ENCODE measurements around the gene WDR5. TPM values are rescaled to one million over a fixed set of nuclear protein-coding genes. Genes with fewer than 3 reads are reported as not detected.

Gene WDR5
- total RNA-seq, 4 donors from 2014 or later: 16.4 to 32.7 (median 24.5) TPM

DNA sequence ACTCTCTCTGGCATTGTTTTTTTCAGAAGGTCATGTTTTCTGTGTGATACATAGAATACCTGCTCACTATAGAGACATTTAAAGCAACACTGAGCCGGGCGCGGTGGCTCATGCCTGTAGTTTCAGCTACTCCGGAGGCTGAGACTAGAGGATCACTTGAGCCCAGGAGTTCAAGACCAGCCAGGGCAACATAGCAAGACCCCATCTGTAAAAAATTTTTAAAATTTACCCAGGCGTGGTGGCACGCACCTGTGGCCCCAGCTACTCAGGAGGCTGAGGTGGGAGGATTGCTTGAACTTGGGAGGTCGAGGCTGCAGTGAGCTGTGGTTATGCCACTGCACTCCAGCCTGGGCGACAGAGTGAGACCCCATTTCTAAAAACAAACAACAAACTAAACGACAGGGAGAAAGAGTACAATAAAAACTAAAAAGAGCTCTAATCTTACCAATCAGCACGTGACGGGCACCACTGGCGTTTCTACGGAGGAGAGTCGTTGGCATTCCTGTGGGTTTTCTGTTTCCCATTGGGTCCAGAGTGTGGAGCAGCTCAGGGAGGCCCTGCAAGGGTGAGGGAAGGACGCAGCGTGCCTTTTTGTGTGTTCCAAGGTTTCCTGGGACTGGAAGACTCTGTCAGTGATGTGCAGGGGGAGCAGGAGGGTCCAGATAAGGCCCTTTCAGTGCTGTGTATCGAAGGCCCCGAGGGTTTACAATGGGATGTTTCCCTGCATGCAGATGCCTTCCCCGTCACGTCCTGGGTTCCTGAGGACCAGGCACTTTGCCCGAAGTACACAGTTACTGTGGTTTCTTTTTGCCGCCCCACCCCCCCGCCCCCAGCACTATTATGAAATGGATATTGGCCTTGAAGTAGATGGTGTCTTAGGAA lies 35.7 kb downstream of the WDR5 start:
- Histone ChIP-seq H3K9me3 (peaks cover 0 to 6% (median 0%) of the 10 kb centered on the region in 4 donors), H3K4me1 (peaks cover 0 to 30% (median 24%) of the 10 kb centered on the region in 4 donors), H3K27ac (peak overlapping the region; percentile 35 to 81 (median 66)), H3K4me3 (no peak overlapping the region), H3K27me3 (peaks cover 0 to 14% of the 10 kb centered on the region in 2 donors), H3K36me3 (peaks cover 0 to 3% (median 0%) of the 10 kb centered on the region in 3 donors)
- peak in 1 of 2 donors; percentile 11 for TF ChIP-seq EP300 (IDR thresholded peaks at IDR 0.05)
- TF ChIP-seq, protein P1, sequence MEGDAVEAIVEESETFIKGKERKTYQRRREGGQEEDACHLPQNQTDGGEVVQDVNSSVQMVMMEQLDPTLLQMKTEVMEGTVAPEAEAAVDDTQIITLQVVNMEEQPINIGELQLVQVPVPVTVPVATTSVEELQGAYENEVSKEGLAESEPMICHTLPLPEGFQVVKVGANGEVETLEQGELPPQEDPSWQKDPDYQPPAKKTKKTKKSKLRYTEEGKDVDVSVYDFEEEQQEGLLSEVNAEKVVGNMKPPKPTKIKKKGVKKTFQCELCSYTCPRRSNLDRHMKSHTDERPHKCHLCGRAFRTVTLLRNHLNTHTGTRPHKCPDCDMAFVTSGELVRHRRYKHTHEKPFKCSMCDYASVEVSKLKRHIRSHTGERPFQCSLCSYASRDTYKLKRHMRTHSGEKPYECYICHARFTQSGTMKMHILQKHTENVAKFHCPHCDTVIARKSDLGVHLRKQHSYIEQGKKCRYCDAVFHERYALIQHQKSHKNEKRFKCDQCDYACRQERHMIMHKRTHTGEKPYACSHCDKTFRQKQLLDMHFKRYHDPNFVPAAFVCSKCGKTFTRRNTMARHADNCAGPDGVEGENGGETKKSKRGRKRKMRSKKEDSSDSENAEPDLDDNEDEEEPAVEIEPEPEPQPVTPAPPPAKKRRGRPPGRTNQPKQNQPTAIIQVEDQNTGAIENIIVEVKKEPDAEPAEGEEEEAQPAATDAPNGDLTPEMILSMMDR (IDR thresholded peaks at IDR 0.05): no peak
- peak; percentile 55 to 61 for DNase-seq (ENCODE audit: low spot score in 2 of 2)
- 64 to 68% methylated on average over 23 of the region's 23 CpGs for WGBS, 2 donors

DNA sequence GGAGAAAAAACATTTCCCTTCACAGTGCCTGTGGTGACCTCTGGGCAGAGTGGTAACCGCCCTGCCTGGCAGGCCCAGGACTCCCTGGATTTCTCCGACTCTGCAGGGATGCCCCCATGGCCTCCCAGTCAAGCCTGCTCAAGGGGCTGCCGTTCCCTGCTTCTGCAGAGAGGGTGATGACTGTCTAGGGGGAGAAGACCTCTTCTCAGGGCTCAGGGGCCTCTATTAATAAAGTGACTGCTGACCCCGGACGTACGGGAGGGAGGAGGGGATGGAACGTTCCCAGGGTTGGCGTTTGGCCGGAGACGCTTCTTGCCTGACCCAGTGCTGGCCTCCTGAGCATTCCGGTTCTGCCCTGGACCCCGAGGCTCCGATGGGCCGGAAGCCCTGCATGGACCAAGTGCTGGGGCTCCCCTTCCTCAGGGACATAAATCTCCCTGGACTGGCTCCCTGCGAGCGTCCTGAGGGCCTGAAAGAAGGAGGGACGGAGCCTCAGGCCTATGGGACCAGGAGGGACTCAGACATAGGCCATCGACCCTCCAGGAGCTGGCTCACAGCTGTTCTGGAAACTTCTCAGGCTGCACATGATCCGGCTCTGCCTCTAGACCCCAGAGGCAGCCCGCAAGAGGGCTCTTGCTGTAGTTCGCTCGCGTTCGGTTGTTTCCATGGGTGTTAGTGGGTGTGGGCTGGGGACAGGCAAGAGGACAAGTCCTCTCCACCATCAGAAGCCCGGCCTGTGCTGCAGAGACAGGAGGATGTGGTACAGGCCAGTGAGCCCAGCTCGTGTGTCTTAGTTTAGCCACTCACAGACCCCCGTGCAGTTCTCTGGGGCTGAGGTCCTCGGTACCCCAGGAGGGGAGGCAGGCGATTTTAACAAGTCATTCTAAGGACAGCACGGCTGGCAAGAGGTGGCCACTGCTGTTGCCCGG lies 36.6 kb downstream of the WDR5 start:
- Histone ChIP-seq H3K9me3 (peaks cover 0 to 6% (median 0%) of the 10 kb centered on the region in 4 donors), H3K27ac (peak overlapping the region; percentile 15 to 81 (median 66)), H3K36me3 (peaks cover 0 to 3% (median 0%) of the 10 kb centered on the region in 3 donors), H3K27me3 (peaks cover 0 to 14% of the 10 kb centered on the region in 2 donors), H3K4me3 (no peak overlapping the region), H3K4me1 (peaks cover 0 to 30% (median 24%) of the 10 kb centered on the region in 4 donors)
- 64 to 77% methylated on average over 28 to 31 of the region's 31 CpGs for WGBS, 2 donors
- DNase-seq (ENCODE audit: low spot score in 2 of 2): no peak
- TF ChIP-seq POLR2A (IDR thresholded peaks at IDR 0.05): no peak
- TF ChIP-seq, protein P1 (IDR thresholded peaks at IDR 0.05): no peak
- no peak for TF ChIP-seq EP300 (IDR thresholded peaks at IDR 0.05)

DNA sequence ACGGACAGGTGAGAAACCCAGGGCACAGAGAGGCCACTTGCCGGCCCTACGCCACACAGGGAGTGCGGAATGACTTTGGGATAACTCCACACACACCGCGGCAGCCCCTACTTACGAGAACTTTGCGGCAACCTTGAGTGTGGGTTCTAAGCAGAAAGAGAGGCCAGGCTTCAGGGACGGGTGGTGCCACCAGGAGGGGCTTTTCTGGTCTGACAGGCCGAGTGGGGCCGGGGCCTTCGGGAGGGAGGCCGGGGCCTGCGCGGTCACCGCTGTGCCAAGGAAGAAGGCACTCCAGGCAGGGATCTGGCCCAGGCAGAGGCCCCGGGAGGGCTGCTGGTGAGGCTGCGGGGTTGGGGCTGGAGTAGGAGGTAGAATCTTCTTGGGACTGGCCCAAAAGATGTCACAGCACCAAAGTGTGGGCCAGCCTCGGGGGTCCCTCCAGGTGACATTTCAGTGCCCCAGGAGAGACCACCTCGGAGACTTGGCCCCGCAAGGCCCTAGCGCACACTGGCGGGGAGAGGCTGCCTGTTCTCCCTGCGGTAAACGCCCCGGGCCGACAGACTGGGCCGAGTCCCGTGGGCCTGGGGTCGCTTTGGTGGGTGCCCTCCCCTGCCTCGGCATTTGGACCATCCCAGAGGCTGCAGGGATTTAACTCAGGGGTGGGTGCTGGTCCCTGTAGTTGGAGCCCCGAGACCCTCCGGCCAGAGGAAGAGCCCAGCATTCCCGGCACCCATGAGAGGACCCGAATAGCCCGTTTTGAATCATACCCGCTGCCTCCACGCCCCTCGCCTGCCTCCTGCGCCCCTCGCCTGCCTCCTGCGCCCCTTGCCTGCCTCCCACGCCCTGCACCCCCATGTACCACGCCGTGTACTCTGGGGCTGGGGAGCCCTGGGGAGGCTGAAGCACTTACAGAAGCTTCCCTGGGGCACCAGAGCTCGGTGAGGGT lies 37.5 kb downstream of the WDR5 start:
- H3K27me3 ChIP-seq: peaks cover 0 to 14% of the 10 kb centered on the region in 2 donors
- TF ChIP-seq POLR2A (IDR thresholded peaks at IDR 0.05) (no peak), EP300 (IDR thresholded peaks at IDR 0.05) (no peak)
- TF ChIP-seq, protein P1 (IDR thresholded peaks at IDR 0.05): no peak
- H3K36me3 ChIP-seq: peaks cover 0 to 3% (median 0%) of the 10 kb centered on the region in 3 donors
- 92 to 93% methylated on average over 36 to 46 of the region's 46 CpGs for WGBS, 2 donors
- peaks cover 0 to 33% (median 27%) of the 10 kb centered on the region in 4 donors for H3K4me1 ChIP-seq
- no peak overlapping the region for H3K4me3 ChIP-seq
- no peak for DNase-seq (ENCODE audit: low spot score in 2 of 2)
- H3K9me3 ChIP-seq: peaks cover 0 to 6% (median 0%) of the 10 kb centered on the region in 4 donors
- H3K27ac ChIP-seq: peak overlapping the region in 3 of 4 donors; percentile 62 to 81 (median 70)

DNA sequence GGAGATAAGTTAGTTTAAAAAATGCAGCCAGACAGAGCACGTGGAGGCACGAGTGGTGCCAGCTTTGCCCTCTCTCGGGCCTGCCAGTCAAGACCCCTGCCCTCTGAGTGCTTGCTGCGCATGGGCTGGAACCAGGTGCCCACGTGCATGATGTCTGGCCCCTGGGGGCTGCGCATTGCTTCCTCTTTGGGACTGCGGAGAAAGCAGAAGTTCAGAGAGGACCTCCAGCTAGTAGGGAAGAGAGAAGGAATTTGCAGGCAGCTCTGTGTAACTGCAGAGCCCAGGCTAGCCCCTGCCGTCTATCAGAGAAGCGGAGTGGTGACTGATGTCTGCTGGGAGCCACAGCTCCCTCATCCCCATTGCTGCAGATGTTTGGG lies 38.2 kb downstream of the WDR5 start:
- Histone ChIP-seq H3K4me3 (no peak overlapping the region), H3K27me3 (peaks cover 0 to 14% of the 10 kb centered on the region in 2 donors), H3K4me1 (peaks cover 0 to 39% (median 28%) of the 10 kb centered on the region in 4 donors), H3K36me3 (no peaks in the 10 kb centered on the region), H3K27ac (no peak overlapping the region), H3K9me3 (no peaks in the 10 kb centered on the region)
- no peak for DNase-seq (ENCODE audit: low spot score in 2 of 2)
- no peak for TF ChIP-seq EP300 (IDR thresholded peaks at IDR 0.05)
- TF ChIP-seq, protein P1 (IDR thresholded peaks at IDR 0.05): no peak
- TF ChIP-seq POLR2A (IDR thresholded peaks at IDR 0.05): no peak
- 60 to 68% methylated on average over 7 to 9 of the region's 9 CpGs for WGBS, 2 donors
